HepG2 (cell line): ENCODE data around the gene LPO. TPM values are rescaled to one million over a fixed set of nuclear protein-coding genes. Genes with fewer than 3 reads are reported as not detected.

Experiments
- ATAC-seq: fragments of 200-7000 bp; cut with Tn5 transposase; 3 replicates; pipeline ENCODE4 v1.9.1; 2020; ENCODE audit warnings: mild to moderate bottlenecking, moderate library complexity
- BruUV-seq: library from RNA; stranded (reverse); fragments of 400-500 nt; replicated peaks from 2 replicates; lab custom pipeline; 2021; lab: Mats Ljungman, UMichigan
- CTCF ChIA-PET: fragments of 300-600 bp; formaldehyde crosslinking; extraction: SDS; loops from one replicate; lab custom pipeline; 2021; ENCODE audit warnings: low total read pairs, inconsistent platforms, low intra/inter-chr PET ratio; lab: Yijun Ruan, JAX
- POLR2A ChIA-PET: fragments of 350-600 bp; sonication (Branson Sonifier 250); formaldehyde crosslinking; loops from one replicate; lab custom pipeline; 2020; ENCODE audit warnings: antibody characterized with exemption, inconsistent platforms; lab: Yijun Ruan, JAX
- DNase-seq: peaks from one replicate; pipeline ENCODE4 v3.0.0-alpha.2; 2015; ENCODE audit warnings: low spot score
- FAIRE-seq: peaks from 3 replicates; lab custom pipeline; 2011; peaks lifted over from hg19 to GRCh38; lab: Jason Lieb, UNC
- H2AFZ ChIP-seq: one replicate; pipeline ENCODE4 v1.6.1; 2011; ENCODE audit warnings: low read length, inconsistent platforms
- H3K27ac ChIP-seq: fragments of 300-600 bp; 3 replicates; pipeline ENCODE4 v1.8.0; 2011; ENCODE audit warnings: mixed run types, mild to moderate bottlenecking, mixed read lengths, low read length, inconsistent platforms; ENCODE audit not compliant: insufficient read depth; ENCODE audit errors: extremely low read length
- H3K27me3 ChIP-seq, 2 experiments: fragments of 200-600 bp in 1 of 2; 2 replicates in 1 of 2; 3 replicates in 1 of 2; pipeline versions ENCODE4 v1.6.0 to v1.8.0; 2011; ENCODE audit warnings: low read length in 2 of 2, mild to moderate bottlenecking in 2 of 2, moderate library complexity in 2 of 2, inconsistent platforms in 1 of 2; ENCODE audit not compliant: insufficient read depth in 2 of 2, control insufficient read depth in 1 of 2
- H3K36me3 ChIP-seq, 2 experiments: fragments of 200-600 bp in 1 of 2; replicated peaks in 1 of 2; 2 replicates in 1 of 2; 3 replicates in 1 of 2; pipeline versions ENCODE4 v1.5.1 to v1.8.0; 2011; ENCODE audit warnings: low read length in 2 of 2, inconsistent platforms in 1 of 2; ENCODE audit not compliant: insufficient read depth in 2 of 2, control insufficient read depth in 1 of 2
- H3K4me1 ChIP-seq: 2 replicates; pipeline ENCODE4 v1.5.1; 2012; ENCODE audit warnings: low read length, inconsistent platforms; ENCODE audit not compliant: insufficient read depth
- H3K4me2 ChIP-seq: 2 replicates; pipeline ENCODE4 v1.6.0; 2011; ENCODE audit warnings: low read depth, low read length, inconsistent platforms
- H3K4me3 ChIP-seq, 3 experiments: fragments of 200-600 bp in 1 of 3; sonication (generic), shearing (Covaris generic) in 1 of 3; replicated peaks in 1 of 3; 2 replicates each; pipeline ENCODE4 v1.5.1; 2011 to 2016; ENCODE audit warnings: low read length in 3 of 3, inconsistent platforms in 2 of 3, low read depth in 2 of 3, mild to moderate bottlenecking in 2 of 3, control low read depth in 1 of 3, mixed read lengths in 1 of 3; ENCODE audit not compliant: insufficient read depth in 1 of 3
- H3K79me2 ChIP-seq: one replicate; pipeline ENCODE4 v1.6.1; 2011; ENCODE audit warnings: low read length, inconsistent platforms; ENCODE audit not compliant: insufficient read depth
- H3K9ac ChIP-seq: 2 replicates; pipeline ENCODE4 v1.6.0; 2011; ENCODE audit warnings: mild to moderate bottlenecking, low read depth, low read length, inconsistent platforms; ENCODE audit not compliant: insufficient read depth
- H3K9me3 ChIP-seq: 2 replicates; pipeline ENCODE4 v1.5.1; 2012; ENCODE audit warnings: mild to moderate bottlenecking, low read length
- H4K20me1 ChIP-seq: 2 replicates; pipeline ENCODE4 v1.6.0; 2011; ENCODE audit warnings: inconsistent platforms, mild to moderate bottlenecking, low read length, moderate library complexity; ENCODE audit not compliant: insufficient read depth
- AHR ChIP-seq: IDR thresholded peaks from 2 replicates; pipeline ENCODE4 v1.6.1; 2018; ENCODE audit warnings: missing genetic modification reagents, missing compliant biosample characterization
- FOXC1 ChIP-seq: sonication (generic); formaldehyde crosslinking; IDR thresholded peaks from 2 replicates; pipeline ENCODE4 v1.8.0; 2022; ENCODE audit warnings: mild to moderate bottlenecking, missing genetic modification reagents, borderline replicate concordance
- GZF1 ChIP-seq: sonication (generic); formaldehyde crosslinking; IDR thresholded peaks from 2 replicates; pipeline ENCODE4 v1.5.1; 2020; ENCODE audit warnings: mild to moderate bottlenecking, missing genetic modification reagents
- HMGA1 ChIP-seq: sonication (generic); formaldehyde crosslinking; conservative IDR thresholded peaks from 2 replicates; pipeline ENCODE4 v1.4.0; 2020; ENCODE audit warnings: missing genetic modification reagents
- HNRNPK ChIP-seq: fragments of 200-400 bp; formaldehyde crosslinking; IDR thresholded peaks from 2 replicates; pipeline ENCODE4 v1.6.1; 2018; ENCODE audit warnings: low read length, low read depth, moderate library complexity, mild to moderate bottlenecking; ENCODE audit not compliant: poor library complexity, severe bottlenecking
- HOXA7 ChIP-seq: sonication (generic); formaldehyde crosslinking; IDR thresholded peaks from 2 replicates; pipeline ENCODE4 v1.8.1; 2022; ENCODE audit warnings: mild to moderate bottlenecking, missing genetic modification reagents, moderate library complexity
- KMT2A ChIP-seq: sonication (generic); formaldehyde crosslinking; IDR thresholded peaks from 2 replicates; pipeline ENCODE4 v1.4.0; 2020; ENCODE audit warnings: missing genetic modification reagents
- MBNL3 ChIP-seq: fragments of 250-450 bp; sonication (Bioruptor Pico); conservative IDR thresholded peaks from 2 replicates; pipeline ENCODE4 v1.8.0; 2022; ENCODE audit warnings: mild to moderate bottlenecking, inconsistent platforms
- MTERF4 ChIP-seq: sonication (generic); formaldehyde crosslinking; IDR thresholded peaks from 2 replicates; pipeline ENCODE4 v1.8.0; 2023; ENCODE audit warnings: mild to moderate bottlenecking, missing genetic modification reagents
- NR3C1 ChIP-seq: sonication (generic); formaldehyde crosslinking; IDR thresholded peaks from 2 replicates; pipeline ENCODE4 v1.4.0; 2020; ENCODE audit warnings: missing genetic modification reagents
- PTBP1 ChIP-seq: fragments of 200-400 bp; formaldehyde crosslinking; IDR thresholded peaks from 2 replicates; pipeline ENCODE4 v1.6.1; 2018; ENCODE audit warnings: low read length, low read depth; ENCODE audit not compliant: poor library complexity, severe bottlenecking
- SMC3 ChIP-seq: IDR thresholded peaks from 2 replicates; pipeline ENCODE4 v1.6.1; 2011; ENCODE audit warnings: low read length, improper control_type of control experiment
- TEF ChIP-seq: sonication (generic); formaldehyde crosslinking; IDR thresholded peaks from 2 replicates; pipeline ENCODE4 v1.5.0; 2020; ENCODE audit warnings: missing genetic modification reagents
- TSC22D2 ChIP-seq: sonication (generic); formaldehyde crosslinking; IDR thresholded peaks from 2 replicates; pipeline ENCODE4 v1.5.1; 2020; ENCODE audit warnings: missing genetic modification reagents, mild to moderate bottlenecking, borderline replicate concordance
- ZIK1 ChIP-seq: sonication (generic); formaldehyde crosslinking; IDR thresholded peaks from 2 replicates; pipeline ENCODE4 v1.5.0; 2020; ENCODE audit warnings: mild to moderate bottlenecking, low read depth, missing genetic modification reagents, borderline replicate concordance
- ZNF333 ChIP-seq: sonication (generic); formaldehyde crosslinking; IDR thresholded peaks from 2 replicates; pipeline ENCODE4 v1.4.0; 2020; ENCODE audit warnings: mild to moderate bottlenecking, missing genetic modification reagents, borderline replicate concordance
- ZNF720 ChIP-seq: sonication (generic); formaldehyde crosslinking; IDR thresholded peaks from 2 replicates; pipeline ENCODE4 v1.4.0; 2020; ENCODE audit warnings: missing genetic modification reagents
- WGBS: methylation state at CpG from one replicate; pipeline ENCODE4 v1.1.6; 2017; ENCODE audit warnings: low lambda C conversion rate; 5-methylcytosine and 5-hydroxymethylcytosine counted together
- in situ Hi-C: cut with HindIII; loops from 2 replicates; pipeline ENCODE4 v1.10.0; 2017; ENCODE audit warnings: low pct_unique_long_range_greater_than_20kb; ENCODE audit not compliant: extremely low pct_ligation_motif_present
- intact Hi-C: fragments of 100-400 bp; cut with micrococcal nuclease; formaldehyde crosslinking; loops from one replicate; pipeline ENCODE4 v1.10.0; 2022; ENCODE audit not compliant: unreplicated experiment
- polyA plus RNA-seq, 8 experiments: library from polyadenylated mRNA; depleted of rRNA in 3 of 8; stranded (reverse) in 7 of 8; unstranded in 1 of 8; fragments of >200 nt; fragmentation: Illumina TruSeq in 4 of 8; extraction: Trizol in 4 of 8; gene quantifications; 2 replicates each; pipeline versions ENCODE4 v1.2.1 to v1.2.3, GENCODE V29; 2011 to 2016; ENCODE audit warnings: low read depth in 4 of 8, missing spikeins in 1 of 8, mixed read lengths in 1 of 8; ENCODE audit not compliant: insufficient read depth in 1 of 8
- total RNA-seq, 5 experiments: library from RNA; depleted of rRNA; stranded (reverse); fragments of >200 nt; fragmentation: Illumina TruSeq; extraction: Trizol; gene quantifications; 2 replicates each; pipeline ENCODE4 v1.2.3, GENCODE V29; 2016; ENCODE audit warnings: low read depth in 1 of 5
- TF ChIP-seq, protein P1 (sequence below): sonication (generic); formaldehyde crosslinking; IDR thresholded peaks from 2 replicates; pipeline ENCODE4 v1.4.0; 2020; ENCODE audit warnings: mild to moderate bottlenecking, missing genetic modification reagents
- TF ChIP-seq, protein P2 (sequence below): sonication (generic); formaldehyde crosslinking; IDR thresholded peaks from 2 replicates; pipeline ENCODE4 v1.4.0; 2020; ENCODE audit warnings: mild to moderate bottlenecking, missing genetic modification reagents

Gene LPO
- total and polyA plus RNA-seq, 2 of the 13 experiments (the other 11 are each of a cell fraction or from before 2014, with no cell fraction given): not detected

DNA sequence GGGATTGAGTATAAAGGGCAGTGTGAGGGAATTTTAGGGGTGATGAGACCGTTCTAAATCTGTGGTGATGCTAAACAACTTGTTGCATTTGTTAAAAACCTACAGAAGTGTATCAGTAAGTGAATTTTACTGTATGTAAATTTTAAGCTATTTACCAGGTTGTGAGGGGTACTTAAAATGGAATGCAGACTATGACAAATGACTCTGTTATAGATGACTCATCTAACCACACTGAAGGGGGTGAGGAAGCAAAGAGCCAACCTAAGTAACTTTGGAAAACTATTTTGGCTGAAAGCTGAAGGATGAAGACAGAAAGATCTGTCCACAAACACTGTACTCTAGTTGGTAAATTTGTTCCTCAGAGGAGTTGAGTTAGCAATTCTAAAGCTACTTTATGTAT lies 14.1 kb upstream of the LPO start:
- Histone ChIP-seq H4K20me1 (no peaks in the 10 kb centered on the region), H3K9me3 (no peaks in the 10 kb centered on the region), H3K4me2 (no peak overlapping the region), H3K79me2 (no peaks in the 10 kb centered on the region), H3K27ac (no peak overlapping the region), H2AFZ (no peak overlapping the region), H3K9ac (no peak overlapping the region), H3K4me1 (peaks cover 9% of the 10 kb centered on the region), H3K36me3 (no peaks in the 10 kb centered on the region), H3K27me3 (peaks cover 0 to 8% of the 10 kb centered on the region in 2 experiments; a peak in 1 of 5 replicates), H3K4me3 (no peak overlapping the region)
- no peak for FAIRE-seq
- CTCF ChIA-PET: no interaction called here
- no peak for DNase-seq
- in situ Hi-C loops (no loop called here), intact Hi-C loops (no loop called here)
- TF ChIP-seq TSC22D2 (no peak), SMC3 (no peak), TEF (CRISPR knock-in tag) (no peak), HOXA7 (CRISPR knock-in tag) (no peak), ZNF333 (CRISPR knock-in tag) (no peak), MTERF4 (CRISPR knock-in tag) (no peak), ZIK1 (CRISPR knock-in tag) (no peak), NR3C1 (CRISPR knock-in tag) (no peak), MBNL3 (no peak), ZNF720 (CRISPR knock-in tag) (no peak), PTBP1 (no peak), AHR (CRISPR knock-in tag) (no peak), HNRNPK (no peak), HMGA1 (CRISPR knock-in tag) (no peak), FOXC1 (no peak), KMT2A (CRISPR knock-in tag) (no peak), GZF1 (CRISPR knock-in tag) (no peak)
- TF ChIP-seq, protein P1, sequence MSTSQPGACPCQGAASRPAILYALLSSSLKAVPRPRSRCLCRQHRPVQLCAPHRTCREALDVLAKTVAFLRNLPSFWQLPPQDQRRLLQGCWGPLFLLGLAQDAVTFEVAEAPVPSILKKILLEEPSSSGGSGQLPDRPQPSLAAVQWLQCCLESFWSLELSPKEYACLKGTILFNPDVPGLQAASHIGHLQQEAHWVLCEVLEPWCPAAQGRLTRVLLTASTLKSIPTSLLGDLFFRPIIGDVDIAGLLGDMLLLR (CRISPR knock-in tag): no peak
- TF ChIP-seq, protein P2, sequence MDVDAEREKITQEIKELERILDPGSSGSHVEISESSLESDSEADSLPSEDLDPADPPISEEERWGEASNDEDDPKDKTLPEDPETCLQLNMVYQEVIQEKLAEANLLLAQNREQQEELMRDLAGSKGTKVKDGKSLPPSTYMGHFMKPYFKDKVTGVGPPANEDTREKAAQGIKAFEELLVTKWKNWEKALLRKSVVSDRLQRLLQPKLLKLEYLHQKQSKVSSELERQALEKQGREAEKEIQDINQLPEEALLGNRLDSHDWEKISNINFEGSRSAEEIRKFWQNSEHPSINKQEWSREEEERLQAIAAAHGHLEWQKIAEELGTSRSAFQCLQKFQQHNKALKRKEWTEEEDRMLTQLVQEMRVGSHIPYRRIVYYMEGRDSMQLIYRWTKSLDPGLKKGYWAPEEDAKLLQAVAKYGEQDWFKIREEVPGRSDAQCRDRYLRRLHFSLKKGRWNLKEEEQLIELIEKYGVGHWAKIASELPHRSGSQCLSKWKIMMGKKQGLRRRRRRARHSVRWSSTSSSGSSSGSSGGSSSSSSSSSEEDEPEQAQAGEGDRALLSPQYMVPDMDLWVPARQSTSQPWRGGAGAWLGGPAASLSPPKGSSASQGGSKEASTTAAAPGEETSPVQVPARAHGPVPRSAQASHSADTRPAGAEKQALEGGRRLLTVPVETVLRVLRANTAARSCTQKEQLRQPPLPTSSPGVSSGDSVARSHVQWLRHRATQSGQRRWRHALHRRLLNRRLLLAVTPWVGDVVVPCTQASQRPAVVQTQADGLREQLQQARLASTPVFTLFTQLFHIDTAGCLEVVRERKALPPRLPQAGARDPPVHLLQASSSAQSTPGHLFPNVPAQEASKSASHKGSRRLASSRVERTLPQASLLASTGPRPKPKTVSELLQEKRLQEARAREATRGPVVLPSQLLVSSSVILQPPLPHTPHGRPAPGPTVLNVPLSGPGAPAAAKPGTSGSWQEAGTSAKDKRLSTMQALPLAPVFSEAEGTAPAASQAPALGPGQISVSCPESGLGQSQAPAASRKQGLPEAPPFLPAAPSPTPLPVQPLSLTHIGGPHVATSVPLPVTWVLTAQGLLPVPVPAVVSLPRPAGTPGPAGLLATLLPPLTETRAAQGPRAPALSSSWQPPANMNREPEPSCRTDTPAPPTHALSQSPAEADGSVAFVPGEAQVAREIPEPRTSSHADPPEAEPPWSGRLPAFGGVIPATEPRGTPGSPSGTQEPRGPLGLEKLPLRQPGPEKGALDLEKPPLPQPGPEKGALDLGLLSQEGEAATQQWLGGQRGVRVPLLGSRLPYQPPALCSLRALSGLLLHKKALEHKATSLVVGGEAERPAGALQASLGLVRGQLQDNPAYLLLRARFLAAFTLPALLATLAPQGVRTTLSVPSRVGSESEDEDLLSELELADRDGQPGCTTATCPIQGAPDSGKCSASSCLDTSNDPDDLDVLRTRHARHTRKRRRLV: no peak
- no peak for ATAC-seq
- 3% methylated on average over 1 of the region's 1 CpG for WGBS
- no TSS peak for BruUV-seq
- POLR2A ChIA-PET: no interaction called here
